Kidney glomerular epithelial cell (primary cell): Measurements from ENCODE around the gene NRXN2.
"Not testable (repeated sequence)": the region's sequence is repeated elsewhere in the genome, so short reads cannot be mapped to it uniquely, and the experiment has no call there.

Experiments
- DNase-seq: peaks from one replicate; lab custom pipeline; 2025; lab: John Stamatoyannopoulos, UW

Gene NRXN2

DNA sequence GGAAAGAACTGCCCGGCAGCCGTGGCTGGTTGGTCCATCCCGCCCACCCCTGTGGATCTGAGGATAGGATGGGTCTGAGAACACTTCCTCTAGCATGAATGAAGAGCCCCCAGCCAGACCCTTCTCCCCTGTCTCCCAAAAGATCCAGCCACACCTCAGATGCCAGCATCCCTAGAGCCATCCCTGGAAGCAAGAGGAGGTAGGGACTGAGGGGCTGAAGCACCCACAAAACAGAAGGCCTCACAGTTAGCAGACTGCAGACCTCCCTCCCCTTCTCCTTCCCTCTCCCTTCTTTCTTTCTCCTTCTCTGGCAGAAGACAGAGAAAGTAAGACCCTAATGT, 1.7 kb downstream of the NRXN2 start:
- DNase-seq = no peak

DNA sequence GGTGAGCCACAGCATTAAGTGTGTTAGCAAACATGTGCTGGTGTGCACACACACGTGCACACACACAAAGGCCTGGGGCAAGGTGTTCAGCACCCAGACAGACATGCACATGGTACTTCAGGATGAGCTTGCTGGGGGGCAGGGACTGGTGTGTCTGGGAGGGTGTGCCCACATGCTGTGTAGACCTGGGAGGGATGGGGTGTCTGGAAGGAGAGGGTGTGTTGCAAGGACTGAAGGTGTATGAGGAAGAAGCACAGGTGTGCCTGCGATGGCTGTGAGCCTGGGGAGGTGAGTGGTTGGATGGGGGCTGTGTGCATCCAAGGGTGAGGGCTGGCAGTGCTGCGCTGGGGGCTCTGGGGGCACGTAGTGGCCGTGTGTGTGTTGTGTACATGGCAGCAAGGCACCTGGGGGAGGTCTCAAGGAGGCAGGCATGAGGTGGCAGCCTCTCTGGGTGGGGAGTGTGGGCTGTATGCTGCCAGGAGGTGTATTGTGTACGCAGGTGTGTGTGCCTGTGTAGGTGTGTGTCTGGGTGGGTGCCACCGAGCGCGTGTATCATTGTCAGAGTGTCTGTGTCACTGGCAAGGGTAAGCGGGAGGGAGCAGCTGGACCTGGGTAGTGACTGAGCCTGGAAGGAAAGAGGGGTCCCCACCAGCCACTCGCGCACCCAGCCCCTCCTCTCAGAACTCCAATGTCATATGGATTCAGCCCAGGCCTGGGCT, 2.2 kb downstream of the NRXN2 start:
- no peak for DNase-seq

DNA sequence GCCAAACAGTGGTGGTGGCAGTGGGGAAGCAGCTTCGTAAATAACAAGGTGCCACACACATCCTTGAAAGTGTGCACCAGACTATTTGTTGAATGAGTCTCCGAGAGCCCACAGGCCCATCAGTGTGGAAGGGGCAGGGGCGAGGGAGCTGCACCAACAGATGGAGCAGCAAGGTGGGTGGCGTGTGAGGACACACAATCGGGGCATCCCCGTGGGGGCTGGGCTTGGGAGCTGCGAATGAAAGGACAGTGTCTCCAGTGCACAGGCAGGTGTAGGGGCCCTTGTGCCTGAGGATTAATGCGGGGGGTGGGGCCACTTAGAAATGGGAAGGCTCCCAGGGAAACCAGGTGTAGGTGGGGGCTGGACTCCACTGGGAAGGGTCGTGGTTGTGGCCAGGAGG, 2.8 kb downstream of the NRXN2 start:
- no peak for DNase-seq

DNA sequence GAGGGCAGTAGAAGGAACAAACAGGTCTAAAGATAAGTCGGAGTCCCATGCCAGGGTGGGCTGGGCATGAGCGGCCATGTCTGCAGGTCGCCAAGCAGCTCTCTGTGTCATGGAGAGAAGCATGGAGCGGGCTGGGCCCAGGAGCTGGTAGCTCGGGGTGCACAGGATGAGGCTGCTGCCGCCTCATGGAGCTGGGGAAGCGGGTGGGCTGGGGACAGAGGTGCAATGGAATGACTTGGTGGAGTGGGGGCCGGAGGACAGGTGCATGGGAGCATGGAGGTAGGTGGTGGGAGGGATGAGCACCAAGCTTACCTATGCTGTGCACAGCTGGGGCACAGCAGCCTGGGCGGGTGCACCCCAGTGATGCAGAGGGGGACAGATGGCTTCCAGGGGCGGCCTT, 3.6 kb downstream of the NRXN2 start:
- DNase-seq = no peak

DNA sequence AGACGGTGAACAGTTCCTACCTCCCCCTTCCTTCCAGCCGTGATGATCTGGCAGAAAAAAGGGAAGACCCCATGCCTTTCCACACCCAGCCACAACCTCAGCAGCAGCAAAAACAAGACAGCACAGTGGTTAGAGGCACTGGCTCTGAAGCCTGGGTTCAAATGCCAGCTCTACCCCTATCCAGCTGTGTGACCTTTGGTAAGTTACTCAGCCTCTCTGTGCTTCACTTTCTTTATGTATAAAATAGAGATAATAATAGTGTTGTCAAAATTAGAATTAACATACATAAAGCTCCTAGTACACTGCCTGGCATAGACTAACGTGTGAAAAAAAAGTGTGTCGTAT, 4.2 kb downstream of the NRXN2 start:
- DNase-seq = no peak

DNA sequence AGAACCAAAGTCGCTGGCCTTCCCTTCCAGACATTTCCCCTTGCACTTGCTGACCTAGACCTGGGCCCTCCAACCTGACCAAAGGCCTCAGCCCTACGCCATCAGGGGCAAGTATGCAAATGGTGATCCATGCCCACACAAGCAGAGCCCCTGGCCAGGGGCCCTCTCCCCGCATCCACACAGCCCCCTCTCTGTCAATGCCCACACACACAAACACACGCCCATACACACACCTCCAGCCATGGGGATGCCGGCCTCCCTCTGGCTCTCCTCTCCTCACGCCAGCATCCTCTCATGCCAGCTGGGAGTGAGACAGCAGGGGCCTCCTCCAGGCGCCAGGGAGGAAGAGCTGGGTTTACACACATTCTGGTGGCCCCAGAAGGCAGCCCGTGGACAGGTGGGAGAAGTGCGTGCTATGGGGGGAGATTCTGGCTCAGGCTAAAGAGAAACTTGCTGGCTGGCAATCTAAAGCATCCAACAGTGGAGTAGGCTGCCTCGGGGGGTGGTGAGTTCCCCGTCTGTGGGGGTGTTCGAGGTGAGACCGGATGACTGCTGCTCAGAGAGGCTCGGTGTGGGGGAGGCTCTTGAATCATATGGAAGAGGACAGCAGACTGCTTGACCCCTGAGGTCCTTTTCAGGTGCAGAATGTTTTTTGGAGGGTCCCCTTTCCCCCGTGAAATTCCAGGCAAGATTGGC, 4.8 kb downstream of the NRXN2 start:
- no peak for DNase-seq

DNA sequence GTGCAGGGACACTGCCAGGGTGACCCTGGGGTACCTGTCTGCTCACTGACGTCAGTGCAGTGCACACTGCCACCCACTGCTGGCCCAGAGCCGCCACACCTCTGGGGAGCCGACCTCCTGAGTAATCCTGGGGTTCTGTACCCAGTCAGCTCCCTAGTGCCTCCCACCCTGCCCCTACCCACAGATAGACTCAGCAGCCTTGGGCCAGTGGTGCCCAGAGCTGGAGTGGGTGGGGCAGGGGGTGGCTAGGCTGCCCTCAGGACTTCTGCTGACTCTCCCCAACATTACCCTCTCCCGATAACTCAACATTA, 5.8 kb downstream of the NRXN2 start:
- no peak for DNase-seq

DNA sequence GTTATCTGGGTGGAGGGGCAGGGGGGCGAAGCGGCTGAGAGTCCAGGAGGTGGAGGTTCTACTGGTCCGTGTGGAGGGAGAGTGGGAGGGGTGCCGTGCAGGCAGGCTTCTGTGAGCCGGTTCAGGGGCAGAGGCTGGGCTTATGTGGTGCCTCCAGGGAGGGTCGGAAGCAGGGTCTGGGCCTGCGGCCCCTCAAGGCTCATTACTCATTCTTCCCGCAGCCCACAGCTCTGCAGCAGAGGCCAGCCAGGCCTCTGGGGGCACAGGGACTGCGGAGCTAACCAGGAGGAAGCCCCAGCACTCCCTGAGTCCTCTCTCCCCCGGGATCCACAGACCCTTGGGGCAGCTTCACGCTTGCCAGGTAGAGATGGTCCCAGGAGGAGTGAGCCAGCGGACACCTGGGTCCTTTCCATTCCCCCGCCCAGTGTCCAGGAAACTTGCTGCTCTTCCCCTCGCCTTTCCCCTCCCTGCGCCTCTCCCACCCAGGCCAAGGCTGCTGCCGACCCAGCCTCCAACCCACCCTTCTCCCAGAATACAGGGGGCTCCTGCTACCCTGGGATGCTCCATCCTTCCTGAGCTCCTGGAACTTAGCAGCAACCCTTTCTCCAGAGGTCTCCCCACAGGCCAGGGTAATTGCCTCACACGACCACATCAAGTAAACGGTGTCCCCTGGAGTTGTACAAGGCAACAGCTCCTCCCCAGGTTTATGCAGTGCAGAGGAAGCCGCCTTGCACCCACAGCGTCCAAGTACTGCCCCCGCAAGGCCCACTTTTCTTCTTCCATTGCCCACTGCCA, 6.3 kb downstream of the NRXN2 start:
- DNase-seq = no peak

DNA sequence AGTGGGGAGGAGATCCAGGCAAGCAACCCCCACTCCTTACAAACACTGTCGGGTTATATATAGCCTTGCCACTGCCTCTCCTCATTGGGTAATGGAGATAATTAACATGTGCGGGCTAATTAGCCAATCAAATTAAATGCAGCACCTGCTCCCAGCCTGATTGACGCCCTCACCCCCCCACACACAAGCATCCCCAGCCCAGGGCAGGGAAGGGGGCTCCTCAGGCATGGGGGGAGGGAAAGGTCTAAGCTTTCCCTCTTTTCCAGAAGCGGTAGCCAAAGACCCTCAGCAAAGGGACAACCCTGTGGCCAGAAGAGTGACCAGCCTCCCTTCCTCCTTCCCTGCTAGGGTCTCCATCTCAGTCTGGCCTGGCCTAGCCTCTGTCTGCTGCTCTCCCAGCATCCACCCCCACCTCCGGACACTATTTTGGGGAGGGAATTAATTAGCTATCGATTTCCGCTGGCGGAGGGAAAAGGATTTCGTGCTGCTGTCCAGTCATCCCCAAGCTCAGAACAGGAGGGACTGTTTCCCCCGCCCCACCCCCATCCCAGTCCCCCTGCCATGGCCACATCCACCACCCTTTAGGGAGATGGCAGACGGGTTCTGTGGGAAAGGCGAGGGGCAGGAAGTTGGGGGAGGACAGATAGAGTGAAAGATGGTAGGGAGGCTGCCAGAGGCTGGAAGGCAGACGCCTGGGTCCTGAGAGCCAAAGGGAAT, 7.1 kb downstream of the NRXN2 start:
- DNase-seq = no peak

DNA sequence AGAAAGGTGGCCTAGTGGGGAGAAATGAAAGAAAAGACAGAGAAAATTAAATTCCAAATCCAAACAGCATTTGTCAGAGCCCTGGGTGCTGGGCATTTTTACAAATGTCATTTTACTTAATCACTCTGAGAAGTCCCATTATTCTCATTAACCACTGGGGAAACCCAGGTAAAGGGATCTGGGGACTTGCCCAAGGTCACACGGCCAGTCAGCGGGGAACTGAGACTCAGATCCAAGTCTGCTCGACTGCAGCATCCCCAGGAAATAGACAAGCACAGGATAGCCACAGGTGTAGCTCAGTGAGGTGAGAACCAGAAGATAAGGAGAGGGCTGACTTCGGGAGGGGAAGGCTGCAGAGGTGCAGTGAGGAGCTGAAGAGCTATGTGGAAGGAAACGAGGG, 7.9 kb downstream of the NRXN2 start:
- DNase-seq = no peak

DNA sequence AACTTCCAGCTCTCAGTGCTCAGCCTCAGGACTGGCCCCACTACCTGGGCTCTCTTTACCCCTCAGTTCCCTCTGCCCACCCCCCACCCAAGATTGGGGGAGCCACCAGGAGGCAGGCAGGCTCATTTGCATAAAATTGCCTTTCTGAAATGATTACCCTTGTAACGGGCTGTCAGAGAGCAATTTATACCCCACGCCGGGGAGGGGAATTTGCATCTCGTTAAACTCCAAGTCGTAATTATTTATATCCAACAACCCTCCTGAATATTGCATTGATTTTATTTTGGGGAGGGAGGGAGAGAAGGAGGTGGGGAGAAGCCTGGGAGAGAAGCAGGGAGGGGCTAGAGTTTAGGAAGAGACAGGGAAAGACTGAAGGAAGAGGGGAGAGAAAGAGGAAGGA, 8.3 kb downstream of the NRXN2 start:
- DNase-seq = no peak

DNA sequence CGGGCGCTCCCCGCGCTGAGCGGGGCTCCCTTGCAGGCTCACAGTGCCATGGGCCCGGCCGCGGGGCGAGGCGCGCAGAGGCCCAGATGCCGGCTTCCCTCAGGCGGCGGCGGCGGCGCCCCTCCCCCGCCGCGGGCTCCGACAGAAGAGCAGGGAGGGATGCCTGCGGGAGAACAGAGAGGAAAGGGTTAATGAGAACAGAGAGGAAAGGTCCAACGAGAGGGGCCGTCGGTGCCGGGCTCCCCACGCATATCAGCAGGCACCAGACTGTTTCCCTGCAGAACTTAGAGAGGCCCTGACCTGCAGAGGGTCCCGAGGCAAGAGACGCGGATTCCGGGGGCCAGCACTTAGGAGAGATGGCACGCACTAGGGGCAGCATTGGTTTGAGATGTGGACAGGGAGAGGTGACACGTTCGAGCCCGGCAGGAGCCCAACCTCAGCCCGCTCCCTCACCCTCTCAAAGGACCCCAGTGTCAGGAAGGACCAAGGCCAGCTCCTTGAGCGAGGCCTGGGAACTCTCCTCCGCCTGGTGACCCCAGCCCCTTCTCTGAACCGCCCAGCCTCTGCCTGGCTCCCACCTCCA, 9.1 kb downstream of the NRXN2 start:
- no peak for DNase-seq

DNA sequence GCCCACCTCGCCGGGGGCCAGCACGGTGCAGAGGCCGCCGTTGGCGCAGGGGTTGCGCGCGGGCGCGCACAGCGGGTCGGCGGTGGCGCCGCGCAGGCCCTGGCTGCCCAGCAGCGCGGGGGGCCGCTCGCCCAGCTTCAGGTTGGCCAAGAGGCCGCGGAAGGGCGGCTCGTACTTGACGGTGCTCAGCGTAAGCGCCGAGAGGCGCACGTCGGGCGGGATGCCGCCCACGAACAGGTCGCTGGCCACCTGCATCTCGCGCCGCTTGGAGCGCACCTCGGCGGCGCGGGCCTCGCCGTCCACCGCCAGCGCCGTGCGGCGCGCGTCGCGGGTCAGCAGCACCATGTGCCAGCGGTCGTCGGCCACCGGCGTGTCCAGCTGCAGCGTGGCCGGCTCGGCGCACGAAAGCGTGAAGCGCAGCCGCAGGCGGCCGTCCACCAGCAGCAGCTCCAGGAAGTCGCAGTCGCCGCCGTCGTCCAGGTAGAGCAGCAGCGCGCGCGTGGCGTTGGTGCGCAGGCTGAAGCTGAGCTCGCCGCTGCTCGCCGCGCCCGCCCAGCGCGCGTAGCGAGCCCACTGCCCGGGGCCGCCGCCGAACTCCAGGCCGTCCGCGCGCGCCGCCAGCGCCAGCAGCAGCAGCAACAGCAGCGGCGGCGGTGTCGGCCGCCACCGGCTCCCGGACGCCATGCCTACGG, 9.8 kb downstream of the NRXN2 start:
- no peak for DNase-seq

DNA sequence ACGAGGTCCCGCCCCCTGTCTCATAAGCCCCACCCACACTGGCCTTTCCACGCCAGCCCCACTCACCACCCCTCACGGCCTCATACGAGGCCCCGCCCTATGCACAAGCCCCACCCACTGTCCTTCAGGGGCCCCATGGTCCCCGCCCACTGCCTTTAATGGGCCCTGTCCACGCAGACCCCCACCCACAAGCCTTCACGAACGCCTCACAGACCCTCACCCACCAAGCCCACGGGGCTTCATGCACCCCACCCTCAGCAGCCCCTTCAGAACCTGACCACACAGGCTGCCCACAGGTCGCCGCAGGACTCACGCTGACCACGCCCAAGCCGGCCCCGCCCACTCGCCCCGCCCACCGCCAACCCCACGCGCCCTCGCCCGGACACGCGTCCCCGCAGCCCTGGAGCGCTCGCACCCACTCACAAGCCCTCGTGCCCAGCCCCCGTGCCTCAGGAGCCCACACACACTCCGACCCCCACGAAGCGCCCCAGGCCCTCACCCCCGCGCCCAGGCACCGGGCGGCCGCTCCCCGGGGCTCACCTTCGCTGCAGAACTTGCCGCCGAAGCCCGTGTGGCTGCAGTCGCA, 10.5 kb downstream of the NRXN2 start:
- DNase-seq = no peak

DNA sequence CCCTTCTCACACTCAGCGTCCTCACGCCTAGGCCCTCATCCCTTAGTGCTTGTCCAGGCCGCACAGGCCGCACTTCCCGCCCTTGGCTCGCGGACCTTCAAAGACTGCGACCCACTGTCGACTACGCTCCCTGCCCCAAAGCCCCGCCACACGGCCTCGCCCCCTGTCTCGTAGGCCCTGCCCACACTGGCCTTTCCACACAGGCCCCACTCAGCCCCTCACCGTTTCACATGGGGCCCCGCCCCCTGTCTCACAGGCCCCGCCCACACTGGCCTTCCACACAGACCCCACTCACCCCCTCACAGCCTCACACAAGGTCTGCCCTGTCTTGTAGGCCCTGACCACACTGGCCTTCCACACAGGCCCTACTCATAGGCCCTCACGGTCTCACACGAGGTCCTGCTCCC, 11.0 kb downstream of the NRXN2 start:
- no peak for DNase-seq

DNA sequence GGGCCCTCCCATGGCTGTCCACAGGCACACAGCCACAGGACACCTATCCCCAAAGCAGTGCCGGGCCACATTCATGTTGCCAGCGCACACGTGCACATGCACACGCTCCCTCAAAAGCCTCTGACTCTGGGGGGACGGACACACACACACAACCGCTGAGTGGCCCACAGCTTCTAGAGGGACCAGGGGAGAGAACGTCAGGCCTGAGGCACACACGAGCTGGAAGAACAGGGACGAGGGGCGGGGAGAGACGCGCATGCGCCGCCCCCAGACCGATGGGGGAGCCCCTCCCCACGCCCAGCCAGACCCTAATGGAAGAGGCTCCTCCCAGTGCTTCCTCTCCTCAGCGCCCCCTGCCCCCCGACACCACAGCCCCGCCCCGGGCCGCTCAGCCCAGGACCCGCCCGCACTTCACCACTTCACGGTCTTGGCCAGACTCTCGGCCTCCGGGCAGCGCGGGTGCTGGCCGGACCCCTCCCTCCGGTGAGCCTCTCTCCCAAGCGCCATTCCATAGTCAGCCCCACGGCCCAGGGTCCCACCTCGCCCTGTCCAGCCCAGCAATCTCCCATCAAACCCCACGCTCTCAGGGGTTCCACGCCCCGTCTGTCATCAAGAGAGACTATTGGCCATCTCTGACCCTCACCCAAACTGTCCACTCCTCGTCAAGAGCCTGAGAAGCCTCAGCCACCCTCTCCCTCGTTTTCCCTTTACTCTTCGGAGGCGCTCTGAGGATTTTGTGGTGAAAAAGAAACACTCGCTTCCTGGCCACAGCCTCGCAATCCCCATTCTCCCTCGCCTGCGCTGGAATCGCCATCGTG, 11.7 kb downstream of the NRXN2 start:
- no peak for DNase-seq

DNA sequence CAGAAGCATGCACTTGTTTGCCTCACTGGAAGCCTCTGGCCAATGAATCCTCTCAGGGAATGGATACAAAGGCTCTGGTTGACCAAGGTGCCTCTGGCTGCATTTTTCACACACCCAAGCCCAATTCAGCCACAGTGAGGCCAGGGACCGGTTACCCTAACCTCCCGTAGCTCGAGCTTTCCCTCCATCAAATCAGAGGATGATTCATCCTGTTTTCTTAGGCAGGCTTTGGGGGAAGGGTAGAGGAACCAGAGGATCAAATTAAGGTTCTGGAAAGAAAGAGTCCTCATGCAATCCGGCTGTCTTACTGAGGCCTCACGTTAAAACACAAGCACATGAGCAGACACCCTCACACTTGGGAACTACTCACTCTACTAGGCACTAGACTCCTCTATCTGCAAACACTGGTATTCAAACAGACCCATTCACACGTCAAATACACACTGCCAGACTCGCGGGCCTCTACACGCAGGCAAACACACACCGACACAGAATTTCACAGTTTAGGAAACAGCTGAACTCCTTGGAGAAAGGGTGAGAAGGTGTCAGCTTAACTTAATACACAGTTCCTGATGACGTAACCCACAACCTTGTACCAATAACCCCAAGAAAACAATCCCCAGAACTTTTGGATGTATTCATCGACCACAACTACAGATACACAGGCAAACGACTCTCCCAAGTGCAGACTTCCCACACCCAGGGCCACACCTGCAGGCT, 12.4 kb downstream of the NRXN2 start:
- DNase-seq = no peak

DNA sequence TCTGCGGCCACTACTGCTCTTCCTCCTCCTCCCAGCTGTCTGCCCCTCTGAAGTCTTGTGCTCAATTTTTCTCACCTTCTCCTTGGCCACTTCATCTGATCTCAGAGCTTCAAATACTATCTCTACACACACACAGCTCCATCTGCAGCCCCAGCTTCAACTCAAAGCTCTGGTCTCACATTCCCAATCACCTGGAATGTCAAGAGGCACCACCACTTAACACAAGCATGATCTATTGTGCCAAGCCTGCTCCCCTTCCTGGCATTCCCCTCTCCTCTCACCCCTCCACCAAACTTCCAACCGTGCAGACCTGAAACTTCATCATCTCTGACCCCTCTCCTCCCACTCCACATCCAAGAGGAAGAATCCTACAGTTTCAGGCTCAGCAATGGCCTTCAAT, 17.5 kb downstream of the NRXN2 start:
- DNase-seq = no peak

DNA sequence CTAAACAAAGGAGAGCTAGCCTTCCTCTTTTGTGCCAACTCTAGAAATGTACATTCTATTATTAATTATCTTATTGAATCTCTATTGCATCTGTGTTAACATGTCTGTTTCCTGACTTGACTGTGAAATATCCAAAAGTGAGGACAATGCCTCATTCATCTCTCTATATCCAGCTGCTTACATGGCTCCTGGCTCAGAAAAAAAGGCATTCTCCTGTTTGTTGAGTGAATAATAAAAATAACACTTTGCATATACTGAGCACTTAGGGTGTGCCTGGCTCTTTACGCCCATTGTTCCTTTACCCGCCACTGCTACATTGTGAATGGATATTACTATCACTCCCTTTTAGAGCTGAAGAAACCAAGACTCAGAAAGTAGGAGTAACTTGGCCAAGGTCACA, 19.9 kb downstream of the NRXN2 start:
- DNase-seq = no peak

DNA sequence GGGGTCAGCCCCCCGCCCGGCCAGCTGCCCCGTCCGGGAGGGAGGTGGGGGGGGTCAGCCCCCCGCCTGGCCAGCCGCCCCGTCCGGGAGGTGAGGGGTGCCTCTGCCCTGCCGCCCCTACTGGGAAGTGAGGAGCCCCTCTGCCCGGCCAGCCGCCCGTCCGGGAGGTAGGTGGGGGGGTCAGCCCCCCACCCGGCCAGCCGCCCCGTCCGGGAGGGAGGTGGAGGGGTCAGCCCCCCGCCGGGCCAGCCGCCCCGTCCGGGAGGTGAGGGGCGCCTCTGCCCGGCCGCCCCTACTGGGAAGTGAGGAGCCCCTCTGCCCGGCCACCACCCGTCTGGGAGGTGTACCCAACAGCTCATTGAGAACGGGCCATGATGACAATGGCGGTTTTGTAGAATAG, 21.0 kb downstream of the NRXN2 start:
- not testable (repeated sequence) for DNase-seq
